Measurements from ENCODE around the gene MDN1. TPM values are rescaled to one million over a fixed set of nuclear protein-coding genes. Genes with fewer than 3 reads are reported as not detected.

Gene MDN1
- total and polyA plus RNA-seq, 2 of the 13 experiments (the other 11 are each of a cell fraction or from before 2014, with no cell fraction given) = 18.8 to 52.9 TPM

GRCh38 chr6:89638320-89639195 lies 181.0 kb downstream of the MDN1 start, which contains the start of gene LYRM2 (continued):
- peak; percentile 58; the same call in 1 of the 2 replicates for TF ChIP-seq TFDP2 (CRISPR knock-in tag; IDR thresholded peaks at IDR 0.05)
- no peak for TF ChIP-seq RARA (CRISPR knock-in tag; IDR thresholded peaks at IDR 0.05)
- TF ChIP-seq PHF8 (CRISPR knock-in tag; IDR thresholded peaks at IDR 0.05) = peak; percentile 97
- peak; percentile 86 for TF ChIP-seq ZNF225 (CRISPR knock-in tag; IDR thresholded peaks at IDR 0.05)
- TF ChIP-seq ARID3A (IDR thresholded peaks at IDR 0.05; ENCODE audit: low read depth, low read length) = no peak; the same call in 1 of the 2 replicates
- TF ChIP-seq RELA (CRISPR knock-in tag; IDR thresholded peaks at IDR 0.05) = no peak; the same call in 1 of the 2 replicates
- no peak for TF ChIP-seq MTF1 (CRISPR knock-in tag; IDR thresholded peaks at IDR 0.05)
- no peak for TF ChIP-seq ZNF597 (CRISPR knock-in tag; IDR thresholded peaks at IDR 0.05)
- peak; percentile 67; the same call in 1 of the 2 replicates for TF ChIP-seq ZNF337 (CRISPR knock-in tag; IDR thresholded peaks at IDR 0.05; ENCODE audit: borderline replicate concordance, low read depth)
- TF ChIP-seq ZSCAN25 (CRISPR knock-in tag; IDR thresholded peaks at IDR 0.05) = peak; percentile 52; the same call in 1 of the 2 replicates
- no peak for TF ChIP-seq TAF15 (IDR thresholded peaks at IDR 0.05; ENCODE audit: low read depth, low read length, poor library complexity, severe bottlenecking)
- TF ChIP-seq ZNF773 (CRISPR knock-in tag; IDR thresholded peaks at IDR 0.05; ENCODE audit: borderline replicate concordance) = no peak
- TF ChIP-seq SMAD3 (CRISPR knock-in tag; IDR thresholded peaks at IDR 0.05) = no peak
- TF ChIP-seq HINFP (CRISPR knock-in tag; IDR thresholded peaks at IDR 0.05; ENCODE audit: low read depth) = peak; percentile 53; the same call in 1 of the 2 replicates
- no peak for TF ChIP-seq CEBPB (IDR thresholded peaks at IDR 0.05; ENCODE audit: borderline replicate concordance, low read depth, low read length)
- TF ChIP-seq MAF1 (CRISPR knock-in tag; IDR thresholded peaks at IDR 0.05; ENCODE audit: borderline replicate concordance) = no peak
- TF ChIP-seq NCOA2 (CRISPR knock-in tag; IDR thresholded peaks at IDR 0.05) = no peak
- TF ChIP-seq ZNF335 (CRISPR knock-in tag; IDR thresholded peaks at IDR 0.05) = peak; percentile 69; the same call in 1 of the 2 replicates
- no peak for TF ChIP-seq RFX5 (IDR thresholded peaks at IDR 0.05; ENCODE audit: low read depth, low read length)
- no peak; the same call in 1 of the 2 replicates for TF ChIP-seq CREB1 (IDR thresholded peaks at IDR 0.05)
- TF ChIP-seq CREB1 (CRISPR knock-in tag; IDR thresholded peaks at IDR 0.05) = peak; percentile 44; the same call in 1 of the 2 replicates
- peak; percentile 19; the same call in 1 of the 2 replicates for TF ChIP-seq AHR (CRISPR knock-in tag; IDR thresholded peaks at IDR 0.05)
- TF ChIP-seq ZNF577 (CRISPR knock-in tag; IDR thresholded peaks at IDR 0.05; ENCODE audit: borderline replicate concordance, low read depth) = no peak
- peak; percentile 85; the same call in 1 of the 2 replicates for TF ChIP-seq TGIF2 (CRISPR knock-in tag; IDR thresholded peaks at IDR 0.05)
- TF ChIP-seq HNRNPUL1 (IDR thresholded peaks at IDR 0.05; ENCODE audit: low read depth, low read length) = no peak

Measured in HepG2 (cell line).